GM12878 (cell line): ENCODE measurements around the gene MCTP2. TPM values are rescaled to one million over a fixed set of nuclear protein-coding genes. Genes with fewer than 3 reads are reported as not detected.

Experiments
- ATAC-seq: fragments of 200-7000 bp; cut with Tn5 transposase; 3 replicates; pipeline ENCODE4 v1.9.1; 2020; ENCODE audit warnings: mild to moderate bottlenecking, moderate library complexity
- BruUV-seq: library from RNA; stranded (reverse); fragments of 400-500 nt; replicated peaks from 2 replicates; lab custom pipeline; 2021; lab: Mats Ljungman, UMichigan
- CTCF ChIA-PET: fragments of 300-600 bp; sonication (Branson Sonifier 250); formaldehyde crosslinking; extraction: SDS; loops from one replicate; lab custom pipeline; 2021; ENCODE audit warnings: inconsistent platforms; lab: Yijun Ruan, JAX
- POLR2A ChIA-PET: fragments of 350-600 bp; formaldehyde crosslinking; extraction: SDS; loops from one replicate; lab custom pipeline; 2021; ENCODE audit warnings: inconsistent platforms; lab: Charles Lee
- RAD21 ChIA-PET: fragments of 300-600 bp; sonication (Branson Sonifier 250); formaldehyde crosslinking; loops from one replicate; lab custom pipeline; 2023; ENCODE audit warnings: antibody characterized with exemption; ENCODE audit not compliant: unreplicated experiment; lab: Charles Lee
- SMC1A ChIA-PET: fragments of 300-600 bp; sonication (Branson Sonifier 250); formaldehyde crosslinking; loops from one replicate; lab custom pipeline; 2023; ENCODE audit not compliant: unreplicated experiment, uncharacterized antibody; lab: Charles Lee
- DNase-seq: peaks from one replicate; pipeline ENCODE4 v3.0.0-alpha.2; 2011; ENCODE audit warnings: low read depth, low spot score
- FAIRE-seq: peaks from 3 replicates; lab custom pipeline; 2011; peaks lifted over from hg19 to GRCh38; lab: Jason Lieb, UNC
- H2AFZ ChIP-seq: 2 replicates; pipeline ENCODE4 v1.6.0; 2011; ENCODE audit warnings: low read depth, low read length, control low read depth; ENCODE audit not compliant: control insufficient read depth
- H3K27ac ChIP-seq: 2 replicates; pipeline ENCODE4 v1.5.1; 2011; ENCODE audit warnings: control low read depth; ENCODE audit not compliant: control insufficient read depth, insufficient read depth
- H3K27me3 ChIP-seq, 2 experiments: replicated peaks in 1 of 2; 2 replicates each; pipeline versions ENCODE4 v1.6.0 to v1.6.1; 2011; ENCODE audit warnings: low read length in 1 of 2; ENCODE audit not compliant: control insufficient read depth in 2 of 2, insufficient read depth in 2 of 2
- H3K36me3 ChIP-seq, 2 experiments: 2 replicates each; pipeline ENCODE4 v1.5.1; 2011; ENCODE audit warnings: low read length in 1 of 2; ENCODE audit not compliant: control insufficient read depth in 2 of 2, insufficient read depth in 2 of 2
- H3K4me1 ChIP-seq: 2 replicates; pipeline ENCODE4 v1.6.1; 2011; ENCODE audit warnings: mild to moderate bottlenecking, low read length, moderate library complexity, mixed read lengths; ENCODE audit not compliant: control insufficient read depth, insufficient read depth
- H3K4me2 ChIP-seq: 2 replicates; pipeline ENCODE4 v1.6.0; 2011; ENCODE audit warnings: control low read depth; ENCODE audit not compliant: control insufficient read depth, insufficient read depth
- H3K4me3 ChIP-seq: fragments of 200-600 bp; sonication (generic); 2 replicates; pipeline ENCODE4 v1.5.1; 2016
- H3K79me2 ChIP-seq: 2 replicates; pipeline ENCODE4 v1.6.0; 2011; ENCODE audit warnings: low read length; ENCODE audit not compliant: control insufficient read depth, insufficient read depth
- H3K9ac ChIP-seq: 2 replicates; pipeline ENCODE4 v1.8.0; 2011; ENCODE audit warnings: low read length, control low read depth, mixed read lengths; ENCODE audit not compliant: control insufficient read depth, insufficient read depth
- H3K9me3 ChIP-seq: replicated peaks from 3 replicates; pipeline ENCODE4 v1.5.1; 2011; ENCODE audit warnings: mild to moderate bottlenecking, low read length; ENCODE audit not compliant: control insufficient read depth, insufficient read depth
- H4K20me1 ChIP-seq: 2 replicates; pipeline ENCODE4 v1.6.0; 2011; ENCODE audit not compliant: control insufficient read depth, insufficient read depth
- FOXK2 ChIP-seq: fragments of 450-650 bp; IDR thresholded peaks from 2 replicates; pipeline ENCODE4 v1.6.1; 2017; ENCODE audit warnings: mild to moderate bottlenecking, moderate library complexity
- LARP7 ChIP-seq: fragments of 450-650 bp; IDR thresholded peaks from 2 replicates; pipeline ENCODE4 v1.6.1; 2017; ENCODE audit warnings: mild to moderate bottlenecking
- MTA2 ChIP-seq: fragments of 450-650 bp; IDR thresholded peaks from 2 replicates; pipeline ENCODE4 v1.6.1; 2016; ENCODE audit warnings: low read depth, mild to moderate bottlenecking, moderate library complexity
- NFYA ChIP-seq: IDR thresholded peaks from 2 replicates; pipeline ENCODE4 v1.6.1; 2011; ENCODE audit warnings: low read depth, mild to moderate bottlenecking, low read length, improper control_type of control experiment, borderline replicate concordance
- PML ChIP-seq: IDR thresholded peaks from 2 replicates; pipeline ENCODE4 v1.6.1; 2012; ENCODE audit warnings: low read length, inconsistent platforms
- POLR2A ChIP-seq: IDR thresholded peaks from 2 replicates; pipeline ENCODE4 v1.6.1; 2011; ENCODE audit warnings: low read depth, mild to moderate bottlenecking, low read length
- RCOR1 ChIP-seq: conservative IDR thresholded peaks from 2 replicates; pipeline ENCODE4 v1.6.1; 2012; ENCODE audit warnings: low read depth, low read length, improper control_type of control experiment
- RELA ChIP-seq: fragments of 450-650 bp; IDR thresholded peaks from 2 replicates; pipeline ENCODE4 v1.8.0; 2014; ENCODE audit warnings: borderline replicate concordance; ENCODE audit not compliant: partially characterized antibody
- SREBF1 ChIP-seq: IDR thresholded peaks from 2 replicates; pipeline ENCODE4 v1.6.1; 2012; ENCODE audit warnings: mild to moderate bottlenecking, low read length
- TAF1 ChIP-seq: IDR thresholded peaks from 2 replicates; pipeline ENCODE4 v1.6.1; 2011; ENCODE audit warnings: mild to moderate bottlenecking, low read depth, low read length, borderline replicate concordance
- TARDBP ChIP-seq: IDR thresholded peaks from 2 replicates; pipeline ENCODE4 v1.6.1; 2016; ENCODE audit warnings: borderline replicate concordance
- TCF3 ChIP-seq: IDR thresholded peaks from 2 replicates; pipeline ENCODE4 v1.6.1; 2012; ENCODE audit warnings: low read depth, mild to moderate bottlenecking, low read length, borderline replicate concordance; ENCODE audit not compliant: insufficient read depth
- ZNF274 ChIP-seq: IDR thresholded peaks from one replicate; pipeline ENCODE4 v1.8.0; 2011; ENCODE audit not compliant: insufficient read length, insufficient read depth
- WGBS: methylation state at CpG from one replicate; pipeline ENCODE4 v1.1.6; 2016; ENCODE audit warnings: low lambda C conversion rate; ENCODE audit not compliant: insufficient replicate concordance, insufficient coverage; ENCODE audit errors: missing lambda C conversion rate; 5-methylcytosine and 5-hydroxymethylcytosine counted together
- in situ Hi-C: fragments of 300-500 bp; cut with MboI; formaldehyde crosslinking; loops from 9 replicates; pipeline ENCODE4 v1.14.3; 2018; ENCODE audit warnings: mixed read lengths
- intact Hi-C: fragments of 100-400 bp; cut with micrococcal nuclease; formaldehyde crosslinking; loops from one replicate; pipeline ENCODE4 v1.14.2; 2022; ENCODE audit not compliant: unreplicated experiment
- polyA plus RNA-seq, 11 experiments: library from polyadenylated mRNA; depleted of rRNA in 4 of 11; unstranded in 6 of 11; stranded (reverse) in 5 of 11; fragments of >200 nt; fragmentation: Nextera tagmentation in 4 of 11; fragmentation: Illumina TruSeq in 1 of 11; extraction: Ambion mirVana in 4 of 11; extraction: Trizol in 1 of 11; gene quantifications; 1 replicate in 1 of 11; 2 replicates in 10 of 11; pipeline versions ENCODE4 v1.2.1 to v1.2.3, GENCODE V29; 2011 to 2016; ENCODE audit warnings: inconsistent platforms in 2 of 11, missing spikeins in 2 of 11, low read depth in 1 of 11
- total RNA-seq, 4 experiments: library from RNA; depleted of rRNA in 3 of 4; stranded (reverse); fragments of >200 nt in 3 of 4; fragmentation: Illumina TruSeq in 1 of 4; extraction: Trizol in 1 of 4; gene quantifications; 2 replicates each; pipeline versions ENCODE4 v1.2.1 to v1.2.3, GENCODE V29; 2013 to 2021
- TF ChIP-seq, protein P1 (sequence below): fragments of 450-650 bp; IDR thresholded peaks from 2 replicates; pipeline ENCODE4 v1.6.1; 2016; ENCODE audit warnings: mild to moderate bottlenecking
- TF ChIP-seq, protein P2 (sequence below): fragments of 450-650 bp; IDR thresholded peaks from 2 replicates; pipeline ENCODE4 v1.6.1; 2017; ENCODE audit warnings: mild to moderate bottlenecking, moderate library complexity
- TF ChIP-seq, protein P3 (sequence below): fragments of 450-650 bp; IDR thresholded peaks from 2 replicates; pipeline ENCODE4 v1.6.1; 2018; ENCODE audit warnings: mild to moderate bottlenecking, low read depth, moderate library complexity; ENCODE audit not compliant: partially characterized antibody
- TF ChIP-seq, protein P4 (sequence below): fragments of 450-650 bp; IDR thresholded peaks from 2 replicates; pipeline ENCODE4 v1.6.1; 2017; ENCODE audit warnings: low read depth, mild to moderate bottlenecking, moderate library complexity

The MCTP2 gene
- total and polyA plus RNA-seq, 10 of the 15 experiments (the other 5 are each of a cell fraction or from before 2014, with no cell fraction given), result 0.24 to 48.5 (median 0.88) TPM

DNA sequence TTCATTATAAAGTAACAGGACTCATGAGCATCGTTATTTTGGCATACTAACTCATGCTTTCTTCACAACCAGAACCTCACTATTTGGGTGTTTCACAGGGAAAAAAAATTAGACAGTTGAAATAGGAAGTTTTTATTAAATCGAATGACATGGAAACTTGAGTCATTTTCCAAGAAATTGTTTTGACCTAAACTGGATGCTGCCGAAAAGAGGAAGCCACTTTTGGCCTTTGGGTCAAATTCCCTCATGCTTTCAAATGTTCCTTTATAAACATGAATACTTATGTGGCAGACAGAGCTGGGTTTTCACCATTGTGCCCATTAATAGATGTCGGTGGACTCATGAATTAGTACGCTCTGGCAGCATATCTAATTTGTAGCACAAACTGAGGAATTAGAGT, 224.9 kb downstream of the MCTP2 start:
- H3K9ac ChIP-seq, result no peak overlapping the region
- ChIA-PET CTCF (interaction anchor here (0.9 kb wide), 1 partner anchor 115 kb away, joined by 3 read pairs; no protein-coding TSS in a partner anchor), SMC1A (no interaction called here), POLR2A (no interaction called here), RAD21 (no interaction called here)
- H3K4me2 ChIP-seq, result no peak overlapping the region
- no peaks in the 10 kb centered on the region for H4K20me1 ChIP-seq
- H3K36me3 ChIP-seq, result no peaks in the 10 kb centered on the region
- intact Hi-C loops (no loop called here), in situ Hi-C loops (no loop called here)
- no peaks in the 10 kb centered on the region for H3K4me1 ChIP-seq
- ATAC-seq (no peak), FAIRE-seq (no peak), DNase-seq (no peak)
- H3K27ac ChIP-seq, result no peak overlapping the region
- H3K79me2 ChIP-seq, result no peaks in the 10 kb centered on the region
- H3K27me3 ChIP-seq, result no peaks in the 10 kb centered on the region
- WGBS, result 23% methylated on average over 5 of the region's 5 CpGs
- no peak overlapping the region for H2AFZ ChIP-seq
- H3K9me3 ChIP-seq, result no peaks in the 10 kb centered on the region
- H3K4me3 ChIP-seq, result no peak overlapping the region
- no TSS peak for BruUV-seq
- TF ChIP-seq TARDBP (no peak), PML (no peak), NFYA (no peak), RCOR1 (no peak), TAF1 (no peak), SREBF1 (no peak), LARP7 (no peak), TCF3 (no peak), ZNF274 (no peak), MTA2 (no peak), FOXK2 (no peak), POLR2A (no peak), RELA (no peak)
- TF ChIP-seq, protein P1, sequence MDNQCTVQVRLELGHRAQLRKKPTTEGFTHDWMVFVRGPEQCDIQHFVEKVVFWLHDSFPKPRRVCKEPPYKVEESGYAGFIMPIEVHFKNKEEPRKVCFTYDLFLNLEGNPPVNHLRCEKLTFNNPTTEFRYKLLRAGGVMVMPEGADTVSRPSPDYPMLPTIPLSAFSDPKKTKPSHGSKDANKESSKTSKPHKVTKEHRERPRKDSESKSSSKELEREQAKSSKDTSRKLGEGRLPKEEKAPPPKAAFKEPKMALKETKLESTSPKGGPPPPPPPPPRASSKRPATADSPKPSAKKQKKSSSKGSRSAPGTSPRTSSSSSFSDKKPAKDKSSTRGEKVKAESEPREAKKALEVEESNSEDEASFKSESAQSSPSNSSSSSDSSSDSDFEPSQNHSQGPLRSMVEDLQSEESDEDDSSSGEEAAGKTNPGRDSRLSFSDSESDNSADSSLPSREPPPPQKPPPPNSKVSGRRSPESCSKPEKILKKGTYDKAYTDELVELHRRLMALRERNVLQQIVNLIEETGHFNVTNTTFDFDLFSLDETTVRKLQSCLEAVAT, result no peak
- TF ChIP-seq, protein P2, sequence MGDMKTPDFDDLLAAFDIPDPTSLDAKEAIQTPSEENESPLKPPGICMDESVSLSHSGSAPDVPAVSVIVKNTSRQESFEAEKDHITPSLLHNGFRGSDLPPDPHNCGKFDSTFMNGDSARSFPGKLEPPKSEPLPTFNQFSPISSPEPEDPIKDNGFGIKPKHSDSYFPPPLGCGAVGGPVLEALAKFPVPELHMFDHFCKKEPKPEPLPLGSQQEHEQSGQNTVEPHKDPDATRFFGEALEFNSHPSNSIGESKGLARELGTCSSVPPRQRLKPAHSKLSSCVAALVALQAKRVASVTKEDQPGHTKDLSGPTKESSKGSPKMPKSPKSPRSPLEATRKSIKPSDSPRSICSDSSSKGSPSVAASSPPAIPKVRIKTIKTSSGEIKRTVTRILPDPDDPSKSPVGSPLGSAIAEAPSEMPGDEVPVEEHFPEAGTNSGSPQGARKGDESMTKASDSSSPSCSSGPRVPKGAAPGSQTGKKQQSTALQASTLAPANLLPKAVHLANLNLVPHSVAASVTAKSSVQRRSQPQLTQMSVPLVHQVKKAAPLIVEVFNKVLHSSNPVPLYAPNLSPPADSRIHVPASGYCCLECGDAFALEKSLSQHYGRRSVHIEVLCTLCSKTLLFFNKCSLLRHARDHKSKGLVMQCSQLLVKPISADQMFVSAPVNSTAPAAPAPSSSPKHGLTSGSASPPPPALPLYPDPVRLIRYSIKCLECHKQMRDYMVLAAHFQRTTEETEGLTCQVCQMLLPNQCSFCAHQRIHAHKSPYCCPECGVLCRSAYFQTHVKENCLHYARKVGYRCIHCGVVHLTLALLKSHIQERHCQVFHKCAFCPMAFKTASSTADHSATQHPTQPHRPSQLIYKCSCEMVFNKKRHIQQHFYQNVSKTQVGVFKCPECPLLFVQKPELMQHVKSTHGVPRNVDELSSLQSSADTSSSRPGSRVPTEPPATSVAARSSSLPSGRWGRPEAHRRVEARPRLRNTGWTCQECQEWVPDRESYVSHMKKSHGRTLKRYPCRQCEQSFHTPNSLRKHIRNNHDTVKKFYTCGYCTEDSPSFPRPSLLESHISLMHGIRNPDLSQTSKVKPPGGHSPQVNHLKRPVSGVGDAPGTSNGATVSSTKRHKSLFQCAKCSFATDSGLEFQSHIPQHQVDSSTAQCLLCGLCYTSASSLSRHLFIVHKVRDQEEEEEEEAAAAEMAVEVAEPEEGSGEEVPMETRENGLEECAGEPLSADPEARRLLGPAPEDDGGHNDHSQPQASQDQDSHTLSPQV, result no peak
- TF ChIP-seq, protein P3, sequence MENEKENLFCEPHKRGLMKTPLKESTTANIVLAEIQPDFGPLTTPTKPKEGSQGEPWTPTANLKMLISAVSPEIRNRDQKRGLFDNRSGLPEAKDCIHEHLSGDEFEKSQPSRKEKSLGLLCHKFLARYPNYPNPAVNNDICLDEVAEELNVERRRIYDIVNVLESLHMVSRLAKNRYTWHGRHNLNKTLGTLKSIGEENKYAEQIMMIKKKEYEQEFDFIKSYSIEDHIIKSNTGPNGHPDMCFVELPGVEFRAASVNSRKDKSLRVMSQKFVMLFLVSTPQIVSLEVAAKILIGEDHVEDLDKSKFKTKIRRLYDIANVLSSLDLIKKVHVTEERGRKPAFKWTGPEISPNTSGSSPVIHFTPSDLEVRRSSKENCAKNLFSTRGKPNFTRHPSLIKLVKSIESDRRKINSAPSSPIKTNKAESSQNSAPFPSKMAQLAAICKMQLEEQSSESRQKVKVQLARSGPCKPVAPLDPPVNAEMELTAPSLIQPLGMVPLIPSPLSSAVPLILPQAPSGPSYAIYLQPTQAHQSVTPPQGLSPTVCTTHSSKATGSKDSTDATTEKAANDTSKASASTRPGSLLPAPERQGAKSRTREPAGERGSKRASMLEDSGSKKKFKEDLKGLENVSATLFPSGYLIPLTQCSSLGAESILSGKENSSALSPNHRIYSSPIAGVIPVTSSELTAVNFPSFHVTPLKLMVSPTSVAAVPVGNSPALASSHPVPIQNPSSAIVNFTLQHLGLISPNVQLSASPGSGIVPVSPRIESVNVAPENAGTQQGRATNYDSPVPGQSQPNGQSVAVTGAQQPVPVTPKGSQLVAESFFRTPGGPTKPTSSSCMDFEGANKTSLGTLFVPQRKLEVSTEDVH, result no peak
- TF ChIP-seq, protein P4, sequence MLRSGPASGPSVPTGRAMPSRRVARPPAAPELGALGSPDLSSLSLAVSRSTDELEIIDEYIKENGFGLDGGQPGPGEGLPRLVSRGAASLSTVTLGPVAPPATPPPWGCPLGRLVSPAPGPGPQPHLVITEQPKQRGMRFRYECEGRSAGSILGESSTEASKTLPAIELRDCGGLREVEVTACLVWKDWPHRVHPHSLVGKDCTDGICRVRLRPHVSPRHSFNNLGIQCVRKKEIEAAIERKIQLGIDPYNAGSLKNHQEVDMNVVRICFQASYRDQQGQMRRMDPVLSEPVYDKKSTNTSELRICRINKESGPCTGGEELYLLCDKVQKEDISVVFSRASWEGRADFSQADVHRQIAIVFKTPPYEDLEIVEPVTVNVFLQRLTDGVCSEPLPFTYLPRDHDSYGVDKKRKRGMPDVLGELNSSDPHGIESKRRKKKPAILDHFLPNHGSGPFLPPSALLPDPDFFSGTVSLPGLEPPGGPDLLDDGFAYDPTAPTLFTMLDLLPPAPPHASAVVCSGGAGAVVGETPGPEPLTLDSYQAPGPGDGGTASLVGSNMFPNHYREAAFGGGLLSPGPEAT, result no peak
